IPS-15b (cell line): Measurements from ENCODE around the gene RNF227.
"Not testable (repeated sequence)": the region's sequence is repeated elsewhere in the genome, so short reads cannot be mapped to it uniquely, and the experiment has no call there.

Experiments used
- H3K27me3 ChIP-seq: one replicate; pipeline ENCODE4 v1.6.1; 2013; ENCODE audit warnings: low read length; ENCODE audit not compliant: control insufficient read depth, insufficient read depth
- H3K36me3 ChIP-seq: one replicate; pipeline ENCODE4 v1.6.1; 2013; ENCODE audit warnings: low read length; ENCODE audit not compliant: control insufficient read depth, insufficient read depth
- H3K4me1 ChIP-seq: one replicate; pipeline ENCODE4 v1.6.1; 2013; ENCODE audit warnings: mild to moderate bottlenecking, low read length; ENCODE audit not compliant: control insufficient read depth, insufficient read depth
- H3K4me3 ChIP-seq: one replicate; pipeline ENCODE4 v1.5.1; 2013; ENCODE audit warnings: low read depth, low read length
- H3K9ac ChIP-seq: one replicate; pipeline ENCODE4 v1.6.1; 2013; ENCODE audit warnings: low read depth, mild to moderate bottlenecking, low read length
- H3K9me3 ChIP-seq: one replicate; pipeline ENCODE4 v1.6.1; 2013; ENCODE audit warnings: mild to moderate bottlenecking, low read length; ENCODE audit not compliant: control insufficient read depth, insufficient read depth

RNF227 gene

DNA sequence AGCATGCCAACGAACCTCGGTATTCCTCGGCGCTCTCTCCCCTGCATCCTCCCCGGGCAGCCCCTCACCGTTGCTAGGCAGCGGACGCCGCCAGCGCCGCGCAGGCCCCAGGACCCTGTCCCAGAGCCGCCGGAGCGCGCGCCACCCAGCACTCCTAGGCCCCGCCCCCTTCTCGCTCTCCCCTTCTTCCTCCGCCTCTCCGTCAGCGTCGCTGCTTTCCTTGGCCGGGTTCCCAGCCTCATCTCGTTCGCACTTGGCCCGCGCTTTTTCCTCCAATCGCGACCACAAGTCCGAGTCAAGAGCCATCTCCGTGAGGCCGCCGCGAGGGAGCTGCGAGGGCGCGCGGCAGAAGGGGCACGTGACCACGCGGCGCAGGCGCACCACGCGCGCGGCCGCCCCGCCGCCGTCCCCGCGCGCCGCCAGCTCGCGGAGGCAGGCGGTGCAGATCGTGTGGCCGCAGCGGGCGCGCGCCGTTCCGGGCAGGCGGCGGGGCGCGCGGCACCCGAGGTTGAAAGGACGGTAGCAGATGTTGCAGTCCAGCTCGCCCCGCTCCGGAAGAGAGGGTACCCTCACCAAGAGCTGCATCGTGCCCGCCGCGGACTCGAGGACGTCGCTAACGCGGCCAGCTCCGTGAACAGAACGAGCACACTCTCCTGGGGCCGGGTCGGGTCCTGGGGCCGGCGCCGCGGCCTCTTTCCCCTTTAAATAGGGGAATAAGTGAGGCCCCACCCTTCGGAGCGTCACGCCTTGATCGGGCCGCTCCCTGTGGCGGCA is at the start of gene RNF227:
TSS of gene RNF227 (minus strand) at position 679 of the 774 bp plus-strand sequence. CDS start at position 585, 94 bp downstream.
- Histone ChIP-seq H3K27me3 (peaks cover 38% of the 10 kb centered on the region), H3K9ac (no peak within 1 kb of the TSS), H3K9me3 (no peaks in the 10 kb centered on the region), H3K4me1 (no peaks in the 10 kb centered on the region), H3K36me3 (no peaks in the 10 kb centered on the region), H3K4me3 (peak within 1 kb of the TSS; percentile 49)

DNA sequence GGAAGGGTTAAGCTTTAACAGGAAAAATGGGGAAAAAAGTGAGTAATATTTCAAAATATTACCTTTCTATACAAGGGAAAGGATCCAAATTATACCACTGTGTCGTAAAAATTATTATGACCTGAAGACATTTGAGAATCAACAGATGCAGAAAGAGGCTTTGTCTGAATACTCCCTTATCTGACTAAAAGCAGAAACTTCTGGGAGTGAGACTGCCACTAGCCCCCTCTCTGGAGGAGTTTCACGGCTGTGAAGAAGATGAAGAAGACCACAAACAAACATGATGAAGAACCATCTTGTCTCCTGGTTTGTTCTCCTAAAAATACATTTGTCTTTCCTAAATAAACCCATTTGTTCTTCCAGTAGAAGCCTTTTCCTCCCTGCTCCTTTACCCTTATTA is 45.3 kb upstream of the RNF227 start:
- no peaks in the 10 kb centered on the region for H3K27me3 ChIP-seq
- no peaks in the 10 kb centered on the region for H3K36me3 ChIP-seq
- H3K4me3 ChIP-seq = no peak overlapping the region
- H3K9me3 ChIP-seq = no peaks in the 10 kb centered on the region
- no peak overlapping the region for H3K9ac ChIP-seq
- H3K4me1 ChIP-seq = no peaks in the 10 kb centered on the region

DNA sequence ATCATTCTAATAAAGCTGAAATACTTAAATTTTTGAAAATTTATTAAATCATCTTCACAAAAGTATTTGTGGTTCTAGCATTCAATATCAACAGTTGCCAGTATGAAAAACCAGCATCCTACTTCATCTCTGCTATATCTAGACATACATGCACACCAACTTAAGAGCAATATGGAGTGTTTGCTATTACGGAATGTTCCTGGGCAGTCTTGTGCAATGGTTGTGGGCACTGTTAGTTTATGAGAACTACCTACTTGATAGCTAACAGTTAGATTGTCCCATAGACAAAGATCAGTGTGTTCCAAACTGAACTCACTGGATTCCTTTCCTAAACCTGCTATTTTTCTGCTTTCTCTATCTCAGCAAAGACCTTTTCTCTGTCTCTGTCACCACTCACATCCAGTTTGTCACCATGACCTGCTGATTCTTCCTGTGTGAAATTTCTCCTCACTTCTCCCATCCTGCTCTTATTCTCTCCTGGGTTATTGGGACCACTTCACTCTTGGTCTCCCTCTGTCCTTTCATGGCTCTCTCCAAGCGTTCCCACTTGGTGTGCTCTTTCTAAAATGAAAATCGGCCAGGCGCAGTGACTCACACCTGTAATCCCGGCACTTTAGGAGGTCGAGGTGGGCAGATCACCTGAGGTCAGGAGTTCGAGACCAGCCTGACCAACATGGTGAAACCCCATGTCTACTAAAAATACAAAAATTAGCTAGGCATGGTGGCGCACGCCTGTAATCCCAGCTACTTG is 43.6 kb upstream of the RNF227 start:
- Histone ChIP-seq H3K9ac (no peak overlapping the region), H3K9me3 (no peaks in the 10 kb centered on the region), H3K4me1 (no peaks in the 10 kb centered on the region), H3K36me3 (no peaks in the 10 kb centered on the region), H3K4me3 (no peak overlapping the region), H3K27me3 (no peaks in the 10 kb centered on the region)

DNA sequence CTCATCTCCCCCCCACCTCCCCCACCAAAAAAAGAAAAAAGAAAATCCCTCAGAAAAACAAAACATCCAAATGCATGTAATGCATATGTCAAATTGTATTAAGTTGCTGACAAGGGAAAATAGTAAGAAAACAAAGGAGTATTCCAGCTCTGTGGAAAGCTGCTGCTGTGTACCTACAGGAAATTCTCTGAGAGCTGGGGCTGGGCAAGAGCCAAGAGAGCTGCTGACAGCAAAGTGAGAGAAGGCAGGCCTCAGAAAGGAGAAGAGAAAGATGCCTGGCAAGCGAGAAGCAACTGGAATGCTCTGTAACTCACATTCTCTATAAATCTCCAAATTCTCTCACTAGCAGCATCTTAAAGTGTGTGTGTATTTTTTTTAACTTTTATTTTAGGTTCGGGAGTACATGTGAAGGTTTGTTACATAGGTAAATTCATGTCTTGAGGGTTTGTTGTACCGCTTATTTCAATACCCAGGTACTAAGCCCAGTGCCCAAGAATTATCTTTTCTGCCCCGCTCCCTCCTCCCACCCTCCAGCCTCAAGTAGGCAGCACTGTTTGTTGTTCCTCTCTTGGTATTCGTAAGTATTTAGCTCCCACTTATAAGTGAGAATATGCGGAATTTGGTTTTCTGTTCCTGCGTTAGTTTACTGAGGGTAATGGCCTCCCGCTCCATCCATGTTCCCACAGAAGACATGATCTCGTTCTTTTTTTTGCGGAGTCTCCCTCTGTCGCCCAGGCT is 40.3 kb upstream of the RNF227 start:
- H3K4me3 ChIP-seq = no peak overlapping the region
- H3K4me1 ChIP-seq = no peaks in the 10 kb centered on the region
- no peak overlapping the region for H3K9ac ChIP-seq
- H3K27me3 ChIP-seq = no peaks in the 10 kb centered on the region
- H3K36me3 ChIP-seq = no peaks in the 10 kb centered on the region
- no peaks in the 10 kb centered on the region for H3K9me3 ChIP-seq

DNA sequence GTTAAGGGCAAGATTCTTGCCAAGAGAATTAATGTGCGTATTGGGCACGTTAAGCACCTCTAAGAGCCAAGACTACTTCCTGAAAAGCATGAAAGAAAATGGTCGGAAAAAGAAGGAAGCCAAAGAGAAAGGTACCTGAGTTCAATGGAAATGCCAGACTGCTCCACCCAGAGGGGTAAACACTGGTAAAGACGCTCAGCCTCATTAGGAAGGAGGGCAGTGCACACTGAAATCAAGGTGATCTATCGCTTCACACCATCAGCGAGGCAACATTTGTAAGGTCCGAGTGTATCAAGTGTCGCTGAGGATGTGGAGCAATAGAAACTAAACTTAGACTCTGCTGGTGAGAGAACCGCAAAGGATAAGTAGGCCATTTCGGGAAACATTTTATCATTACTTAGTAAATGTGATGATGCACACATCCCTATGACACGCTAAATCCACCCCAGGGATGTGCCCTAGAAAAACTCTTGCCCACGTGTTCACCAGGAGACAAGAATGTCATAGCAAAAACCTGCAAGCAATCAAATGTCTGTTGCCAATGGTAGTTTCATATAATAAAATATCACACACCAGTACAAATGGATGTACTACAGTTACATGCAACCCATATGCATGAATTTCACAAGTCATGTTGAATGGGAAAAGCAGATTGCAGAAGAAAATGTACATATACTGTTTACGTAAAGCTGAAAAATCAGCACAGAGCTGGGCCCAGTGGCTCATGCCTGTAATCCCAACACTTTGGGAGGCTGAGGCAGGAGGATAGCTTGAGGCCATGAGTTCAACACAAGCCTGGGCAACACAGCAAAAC is 39.5 kb upstream of the RNF227 start:
- H3K36me3 ChIP-seq = no peaks in the 10 kb centered on the region
- no peak overlapping the region for H3K9ac ChIP-seq
- no peaks in the 10 kb centered on the region for H3K27me3 ChIP-seq
- no peak overlapping the region for H3K4me3 ChIP-seq
- no peaks in the 10 kb centered on the region for H3K4me1 ChIP-seq
- H3K9me3 ChIP-seq = no peaks in the 10 kb centered on the region

DNA sequence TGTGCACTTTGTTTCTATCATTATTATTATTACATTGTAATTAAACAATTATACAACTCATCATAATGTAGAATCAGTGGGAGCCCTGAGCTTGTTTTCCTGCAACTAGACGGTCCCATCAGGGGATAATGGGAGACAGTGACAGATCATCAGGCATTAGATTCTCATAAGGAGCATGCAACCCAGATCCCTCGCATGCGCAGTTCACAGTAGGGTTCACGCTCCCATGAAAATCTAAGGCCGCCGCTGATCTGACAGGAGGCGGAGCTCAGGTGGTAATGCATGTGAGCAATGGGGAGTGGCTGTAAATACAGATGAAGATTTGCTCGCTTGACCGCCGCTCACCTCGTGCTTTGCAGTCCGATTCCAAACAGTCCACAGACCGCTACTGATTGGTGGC is 37.2 kb upstream of the RNF227 start:
- H3K9me3 ChIP-seq, H3K4me1 ChIP-seq, H3K4me3 ChIP-seq, H3K9ac ChIP-seq, H3K36me3 ChIP-seq, H3K27me3 ChIP-seq: not testable (repeated sequence)

DNA sequence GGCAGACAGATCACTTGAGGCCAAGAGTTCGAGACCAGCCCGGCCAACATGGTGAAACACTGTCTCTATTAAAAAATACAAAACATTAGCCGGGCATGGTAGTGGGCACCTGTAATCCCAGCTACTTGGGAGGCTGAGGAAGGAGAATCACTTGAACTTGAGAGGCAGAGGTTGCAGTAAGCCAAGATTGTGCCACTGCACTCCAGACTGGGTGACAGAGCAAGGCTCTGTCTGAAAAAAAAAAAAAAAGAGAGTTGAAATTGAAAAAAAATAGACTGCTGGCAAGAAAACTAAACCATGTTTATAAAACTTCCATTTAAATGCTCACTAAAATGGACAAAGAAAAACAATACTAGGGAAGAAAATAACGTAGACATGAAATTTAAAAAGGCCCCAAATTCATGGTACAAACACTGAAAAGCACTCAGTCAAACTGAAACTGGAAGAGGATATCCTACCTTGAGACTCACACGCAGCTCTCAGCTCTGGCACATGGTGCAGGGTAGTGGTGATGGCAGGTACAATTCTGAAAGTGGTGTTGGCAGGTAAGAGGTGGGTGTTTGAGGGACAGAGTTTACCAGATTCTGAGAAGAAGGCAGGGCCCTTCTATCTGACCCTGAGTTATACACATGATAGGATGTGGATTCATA is 35.2 kb upstream of the RNF227 start:
- peaks cover 4% of the 10 kb centered on the region for H3K36me3 ChIP-seq
- no peaks in the 10 kb centered on the region for H3K27me3 ChIP-seq
- no peaks in the 10 kb centered on the region for H3K4me1 ChIP-seq
- no peak overlapping the region for H3K9ac ChIP-seq
- H3K4me3 ChIP-seq = no peak overlapping the region
- no peaks in the 10 kb centered on the region for H3K9me3 ChIP-seq

DNA sequence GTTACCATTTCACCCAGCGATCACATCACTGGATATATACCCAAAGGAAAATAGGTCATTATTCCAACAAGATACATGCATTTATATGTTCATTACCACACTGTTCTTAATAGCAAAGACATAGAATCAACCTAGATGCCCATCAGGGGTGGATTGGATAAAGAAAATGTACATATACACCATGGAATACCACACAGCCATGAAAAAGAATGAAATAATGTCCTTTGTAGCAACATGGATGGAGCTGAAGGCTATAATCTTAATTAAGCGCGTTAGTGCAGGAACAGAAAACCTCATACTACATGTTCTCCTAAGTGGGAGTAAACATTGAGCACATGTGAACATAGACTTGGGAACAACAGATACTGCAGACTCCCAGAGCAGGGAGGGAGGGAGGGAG is 34.5 kb upstream of the RNF227 start:
- no peaks in the 10 kb centered on the region for H3K27me3 ChIP-seq
- H3K4me3 ChIP-seq = no peak overlapping the region
- H3K9ac ChIP-seq = no peak overlapping the region
- peaks cover 10% of the 10 kb centered on the region for H3K36me3 ChIP-seq
- no peaks in the 10 kb centered on the region for H3K9me3 ChIP-seq
- no peaks in the 10 kb centered on the region for H3K4me1 ChIP-seq

DNA sequence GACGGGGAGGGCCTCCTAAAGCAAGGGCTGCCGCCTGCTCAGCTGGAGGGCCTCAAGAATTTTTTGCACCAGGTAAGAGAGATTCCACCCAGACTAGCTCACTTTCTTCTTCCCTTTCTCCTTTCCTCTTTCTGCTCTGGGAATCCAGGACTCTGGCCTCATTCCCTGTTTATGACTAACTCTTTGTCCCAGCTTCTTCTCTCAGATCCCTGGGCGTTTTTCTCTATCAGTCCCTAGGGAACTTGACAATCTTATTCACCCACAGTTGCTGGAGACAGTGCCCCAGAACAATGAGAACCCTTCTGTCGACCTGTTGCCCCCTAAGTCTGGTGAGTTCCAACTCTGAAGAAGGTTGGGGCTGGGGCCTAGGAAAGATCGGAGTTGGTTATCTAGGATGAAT is 31.6 kb upstream of the RNF227 start:
- Histone ChIP-seq H3K36me3 (peaks cover 27% of the 10 kb centered on the region), H3K9me3 (no peaks in the 10 kb centered on the region), H3K4me1 (no peaks in the 10 kb centered on the region), H3K9ac (no peak overlapping the region), H3K27me3 (no peaks in the 10 kb centered on the region), H3K4me3 (no peak overlapping the region)

DNA sequence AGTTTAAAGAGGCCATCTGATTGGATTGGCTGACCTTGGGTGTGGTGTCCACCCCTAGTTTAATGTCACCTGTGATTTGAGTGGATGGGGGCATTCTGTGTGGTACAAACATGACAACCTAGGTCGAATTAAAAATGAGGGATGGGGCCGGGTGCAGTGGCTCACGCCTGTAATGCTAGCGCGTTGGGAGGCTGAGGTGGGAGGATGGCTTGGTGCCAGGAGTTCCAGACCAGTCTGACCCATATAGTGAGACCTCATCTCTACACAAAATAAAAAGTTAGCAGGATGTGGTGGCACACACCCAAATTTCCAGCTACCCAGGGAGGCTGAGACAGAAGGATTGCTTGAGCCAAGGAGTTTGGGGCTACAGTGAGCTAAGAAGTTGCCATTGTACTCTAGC is 30.4 kb upstream of the RNF227 start:
- Histone ChIP-seq H3K4me3 (no peak overlapping the region), H3K27me3 (no peaks in the 10 kb centered on the region), H3K9ac (no peak overlapping the region), H3K36me3 (peaks cover 27% of the 10 kb centered on the region), H3K4me1 (no peaks in the 10 kb centered on the region), H3K9me3 (no peaks in the 10 kb centered on the region)

DNA sequence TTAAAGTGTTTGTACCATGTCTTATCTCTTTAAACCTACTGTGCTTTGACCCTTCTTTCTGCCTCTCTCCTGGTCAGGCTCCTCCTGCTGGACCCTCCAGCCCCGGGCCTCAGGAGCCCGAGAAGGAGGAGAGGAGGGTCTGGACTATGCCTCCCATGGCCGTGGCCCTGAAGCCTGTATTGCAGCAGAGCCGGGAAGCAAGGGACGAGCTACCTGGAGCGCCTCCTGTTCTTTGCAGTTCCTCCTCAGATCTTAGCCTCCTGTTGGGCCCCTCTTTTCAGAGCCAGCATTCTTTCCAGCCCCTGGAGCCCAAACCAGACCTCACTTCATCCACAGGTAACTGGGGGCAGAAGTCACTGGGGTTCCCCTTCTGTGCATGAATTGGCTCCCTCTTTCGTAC is 29.6 kb upstream of the RNF227 start:
- Histone ChIP-seq H3K27me3 (no peaks in the 10 kb centered on the region), H3K9ac (no peak overlapping the region), H3K9me3 (no peaks in the 10 kb centered on the region), H3K36me3 (peaks cover 27% of the 10 kb centered on the region), H3K4me3 (no peak overlapping the region), H3K4me1 (no peaks in the 10 kb centered on the region)
